Fibroblast of lung (primary cell): Measurements from ENCODE around the gene ARHGDIA.

Experiments
- EZH2 ChIP-seq: IDR thresholded peaks from 2 replicates; pipeline ENCODE4 v1.5.1; 2012; ENCODE audit warnings: low read length, control low read depth, mild to moderate bottlenecking; ENCODE audit errors: missing control alignments
- TF ChIP-seq, protein P1 (sequence below), 2 donors: IDR thresholded peaks in 1 of 2; conservative IDR thresholded peaks in 1 of 2; 1 replicate in 1 of 2; 2 replicates in 1 of 2; pipeline ENCODE4 v1.5.1; 2011 to 2012; ENCODE audit warnings: low read length in 2 of 2, control low read depth in 1 of 2, inconsistent platforms in 1 of 2, low read depth in 1 of 2, mild to moderate bottlenecking in 1 of 2

DNA sequence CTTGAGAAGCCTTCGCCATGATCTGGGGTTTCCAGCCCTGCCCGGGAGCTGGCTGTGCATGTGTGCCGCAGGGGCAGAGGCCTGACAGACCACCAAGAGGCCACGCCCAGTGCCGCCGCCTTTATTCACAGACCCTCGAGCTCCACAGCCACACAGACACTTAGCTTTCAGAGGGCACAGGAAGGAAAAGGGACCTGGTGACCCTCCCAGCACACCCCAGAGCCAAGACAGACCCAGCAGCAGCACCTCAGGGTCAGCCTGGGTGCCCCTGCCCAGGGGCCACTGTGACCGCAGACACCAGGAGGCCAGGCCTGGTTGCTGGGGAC, 48.9 kb downstream of the ARHGDIA start:
- TF ChIP-seq, protein P1, sequence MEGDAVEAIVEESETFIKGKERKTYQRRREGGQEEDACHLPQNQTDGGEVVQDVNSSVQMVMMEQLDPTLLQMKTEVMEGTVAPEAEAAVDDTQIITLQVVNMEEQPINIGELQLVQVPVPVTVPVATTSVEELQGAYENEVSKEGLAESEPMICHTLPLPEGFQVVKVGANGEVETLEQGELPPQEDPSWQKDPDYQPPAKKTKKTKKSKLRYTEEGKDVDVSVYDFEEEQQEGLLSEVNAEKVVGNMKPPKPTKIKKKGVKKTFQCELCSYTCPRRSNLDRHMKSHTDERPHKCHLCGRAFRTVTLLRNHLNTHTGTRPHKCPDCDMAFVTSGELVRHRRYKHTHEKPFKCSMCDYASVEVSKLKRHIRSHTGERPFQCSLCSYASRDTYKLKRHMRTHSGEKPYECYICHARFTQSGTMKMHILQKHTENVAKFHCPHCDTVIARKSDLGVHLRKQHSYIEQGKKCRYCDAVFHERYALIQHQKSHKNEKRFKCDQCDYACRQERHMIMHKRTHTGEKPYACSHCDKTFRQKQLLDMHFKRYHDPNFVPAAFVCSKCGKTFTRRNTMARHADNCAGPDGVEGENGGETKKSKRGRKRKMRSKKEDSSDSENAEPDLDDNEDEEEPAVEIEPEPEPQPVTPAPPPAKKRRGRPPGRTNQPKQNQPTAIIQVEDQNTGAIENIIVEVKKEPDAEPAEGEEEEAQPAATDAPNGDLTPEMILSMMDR (conservative IDR thresholded peaks at IDR 0.05 in 1 of 2, IDR thresholded peaks at IDR 0.05 in 1 of 2; ENCODE audit: low read depth in 1 of 2, low read length in 2 of 2) = no peak
- no peak for TF ChIP-seq EZH2
